CD4-positive, alpha-beta T cell treated with Interleukin-2 at 100 ng/mL for 4 hours (primary cell): ENCODE results near the gene KCNIP1.

Experiments used
- DNase-seq: peaks from one replicate; pipeline ENCODE4 v3.0.0-alpha.2; 2020; ENCODE audit warnings: low spot score

Gene KCNIP1

GRCh38 chr5:170716396-170716795 is 212.6 kb downstream of the KCNIP1 start:
- no peak for DNase-seq

DNA sequence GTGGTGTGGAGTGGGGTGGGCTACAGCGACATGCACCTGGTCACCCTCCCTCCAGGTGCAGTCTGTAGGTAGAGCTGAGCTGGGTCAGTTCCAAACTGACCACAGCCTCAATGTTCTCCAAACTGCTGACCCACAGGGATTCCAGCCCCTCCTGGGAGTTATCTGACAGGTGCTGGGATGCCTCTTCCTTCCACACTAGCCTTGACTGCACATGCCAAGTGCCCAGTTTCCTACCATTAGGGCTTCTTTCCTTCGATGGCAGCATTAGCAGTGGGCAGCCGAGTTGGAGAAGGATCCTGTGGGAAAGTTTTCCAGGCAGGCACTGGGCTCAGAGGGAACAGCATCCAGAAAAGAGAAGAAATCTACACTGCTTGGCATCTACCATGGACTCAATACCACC is 215.7 kb downstream of the KCNIP1 start:
- DNase-seq, result no peak

DNA sequence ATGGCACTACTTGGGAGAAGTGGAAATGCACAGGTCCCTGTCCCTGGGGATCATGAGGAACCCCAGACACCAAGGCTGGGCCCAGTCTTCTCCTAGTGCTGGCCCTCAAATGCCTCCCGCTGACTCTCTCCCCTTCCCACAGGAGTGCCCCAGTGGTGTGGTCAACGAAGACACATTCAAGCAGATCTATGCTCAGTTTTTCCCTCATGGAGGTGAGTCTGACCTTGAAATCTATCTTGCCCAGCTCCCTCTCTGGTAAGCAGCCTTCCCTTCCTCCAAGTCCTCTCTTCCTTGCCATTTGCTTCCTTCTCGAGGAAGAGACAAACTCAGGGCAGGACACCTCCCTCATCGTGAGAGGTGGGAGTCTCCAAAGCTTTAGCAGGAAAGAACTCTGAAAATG is 216.4 kb downstream of the KCNIP1 start:
- no peak for DNase-seq

GRCh38 chr5:170720984-170721383 is 217.2 kb downstream of the KCNIP1 start:
- no peak for DNase-seq

DNA sequence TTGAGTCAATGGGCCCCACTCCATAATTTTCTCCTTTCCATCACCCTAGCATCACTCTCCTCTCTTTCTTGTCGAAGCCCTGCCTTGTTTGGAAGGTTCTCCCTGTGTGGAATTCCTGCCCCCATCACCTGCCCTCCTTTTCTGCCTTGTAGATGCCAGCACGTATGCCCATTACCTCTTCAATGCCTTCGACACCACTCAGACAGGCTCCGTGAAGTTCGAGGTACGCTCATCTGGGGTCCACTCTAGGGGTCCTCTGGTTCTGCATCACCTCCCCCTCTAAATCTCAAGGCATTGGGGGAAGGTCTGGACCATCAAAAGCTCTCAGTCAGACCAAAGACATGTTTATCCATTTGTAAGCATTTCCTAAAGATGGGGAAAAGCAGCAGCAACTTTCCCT is 217.9 kb downstream of the KCNIP1 start:
- no peak for DNase-seq

DNA sequence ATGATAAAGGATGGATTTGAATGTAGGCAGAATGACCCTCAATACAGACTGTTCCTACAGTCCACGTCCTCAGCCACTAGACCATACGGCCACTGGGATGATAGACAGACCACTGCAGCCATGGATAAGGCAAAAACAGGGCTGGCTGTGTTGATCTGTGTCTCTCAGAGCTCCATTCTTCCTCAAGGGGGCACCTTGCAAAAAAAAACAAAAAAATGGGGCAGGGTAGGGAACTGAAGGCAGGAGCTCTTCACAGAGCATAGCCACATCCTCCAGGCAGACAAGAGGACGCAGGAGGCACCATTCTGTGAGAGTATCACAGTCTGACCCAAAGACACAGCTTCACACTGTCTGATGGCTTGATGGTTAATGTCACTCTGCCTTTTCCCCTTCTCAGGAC is 218.5 kb downstream of the KCNIP1 start:
- DNase-seq, result no peak

- no peak for DNase-seq
These were observed 227.2 kb downstream of the KCNIP1 start for GRCh38 chr5:170731052-170731451.

GRCh38 chr5:170732685-170733084 is 228.9 kb downstream of the KCNIP1 start:
- DNase-seq, result no peak

GRCh38 chr5:170736966-170737365 is 233.1 kb downstream of the KCNIP1 start:
- no peak for DNase-seq

DNA sequence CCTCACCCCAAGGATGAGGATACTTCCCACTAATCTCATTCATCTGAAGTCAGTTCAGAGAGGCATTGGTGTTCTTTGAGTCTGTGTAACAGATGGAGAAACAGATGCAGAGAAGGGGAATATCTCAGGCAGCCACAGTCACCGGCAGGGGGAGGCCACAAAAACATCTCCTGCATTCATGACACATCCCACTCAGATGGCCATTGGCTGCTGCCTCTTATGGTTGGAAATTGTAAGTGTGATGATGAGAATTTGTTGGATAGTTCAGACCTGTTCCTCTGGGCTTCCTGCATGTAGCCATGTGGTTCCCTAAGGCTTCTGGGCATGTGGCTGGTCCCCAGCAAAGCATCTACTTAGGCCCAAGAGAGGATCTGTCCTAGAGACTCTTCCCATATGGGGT is 233.8 kb downstream of the KCNIP1 start:
- DNase-seq, result no peak

- DNase-seq, result no peak
These were observed 235.0 kb downstream of the KCNIP1 start for GRCh38 chr5:170738840-170739239.

DNA sequence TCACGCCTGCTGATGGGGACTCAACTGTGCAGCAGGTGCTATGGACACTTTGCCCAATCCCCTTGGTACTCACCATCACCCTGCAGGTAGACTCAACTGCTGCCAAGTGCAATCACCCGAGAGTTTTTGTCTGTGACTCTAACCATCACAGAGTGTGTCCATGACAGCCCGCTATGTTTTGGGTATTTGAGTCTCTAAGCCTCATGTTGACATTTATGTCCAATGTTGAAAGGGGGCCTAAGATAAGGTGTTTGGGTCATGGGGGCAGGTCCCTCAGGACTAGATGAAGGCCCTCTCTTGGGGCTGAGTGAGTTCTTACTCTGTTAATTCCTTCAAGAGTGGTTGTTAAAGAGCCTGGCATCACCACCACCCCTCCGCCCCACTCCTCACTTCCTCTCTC is 235.6 kb downstream of the KCNIP1 start:
- DNase-seq, result no peak

DNA sequence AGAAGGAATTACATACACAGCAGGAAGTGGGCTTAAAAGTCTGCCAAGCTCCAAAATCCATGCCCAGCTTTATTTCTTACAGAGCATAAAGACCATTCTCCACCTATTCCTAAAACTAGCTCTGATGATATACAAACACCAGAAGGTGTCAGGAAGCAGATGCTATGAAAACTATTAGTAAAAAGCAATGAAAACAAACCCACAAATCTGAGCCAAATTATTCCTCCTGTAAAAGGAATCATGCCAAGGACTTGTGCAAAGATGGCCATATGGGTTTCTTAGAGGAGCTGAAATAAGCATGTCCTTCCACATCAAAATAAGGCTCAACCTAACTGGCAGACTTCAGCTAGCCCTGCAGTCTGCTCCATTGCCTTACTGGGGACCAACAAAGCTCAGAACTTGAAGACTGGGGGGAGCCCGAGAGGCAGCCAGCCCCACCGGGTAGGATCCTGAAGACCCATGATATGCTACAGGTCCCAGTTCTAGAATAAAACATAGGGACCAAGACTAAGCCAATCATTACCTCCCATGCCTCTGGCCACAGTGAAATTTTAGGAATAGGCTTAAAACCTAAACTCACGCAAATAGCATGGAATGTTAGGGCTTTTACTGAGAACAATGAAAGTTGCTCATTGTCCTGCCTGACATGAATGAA is 236.9 kb downstream of the KCNIP1 start:
- DNase-seq, result no peak

- no peak for DNase-seq
These were observed 238.0 kb downstream of the KCNIP1 start for GRCh38 chr5:170741801-170742200.

DNA sequence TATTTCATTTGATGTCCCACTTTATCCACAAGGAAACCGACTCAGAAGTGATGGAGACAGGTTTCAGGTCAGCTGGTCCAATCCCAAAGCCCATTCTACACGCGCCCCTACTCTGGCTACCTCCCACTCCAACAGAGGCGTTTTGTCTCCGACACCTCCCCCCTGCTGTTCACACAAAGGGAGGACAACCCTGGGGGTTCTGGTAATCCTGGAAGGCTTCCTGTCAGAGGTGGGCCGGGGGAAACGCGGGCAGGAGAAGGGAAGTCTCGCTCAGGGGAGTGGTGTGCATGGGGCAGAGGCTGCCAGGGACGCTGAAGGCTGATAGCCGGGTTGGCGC is 240.0 kb downstream of the KCNIP1 start:
- no peak for DNase-seq

DNA sequence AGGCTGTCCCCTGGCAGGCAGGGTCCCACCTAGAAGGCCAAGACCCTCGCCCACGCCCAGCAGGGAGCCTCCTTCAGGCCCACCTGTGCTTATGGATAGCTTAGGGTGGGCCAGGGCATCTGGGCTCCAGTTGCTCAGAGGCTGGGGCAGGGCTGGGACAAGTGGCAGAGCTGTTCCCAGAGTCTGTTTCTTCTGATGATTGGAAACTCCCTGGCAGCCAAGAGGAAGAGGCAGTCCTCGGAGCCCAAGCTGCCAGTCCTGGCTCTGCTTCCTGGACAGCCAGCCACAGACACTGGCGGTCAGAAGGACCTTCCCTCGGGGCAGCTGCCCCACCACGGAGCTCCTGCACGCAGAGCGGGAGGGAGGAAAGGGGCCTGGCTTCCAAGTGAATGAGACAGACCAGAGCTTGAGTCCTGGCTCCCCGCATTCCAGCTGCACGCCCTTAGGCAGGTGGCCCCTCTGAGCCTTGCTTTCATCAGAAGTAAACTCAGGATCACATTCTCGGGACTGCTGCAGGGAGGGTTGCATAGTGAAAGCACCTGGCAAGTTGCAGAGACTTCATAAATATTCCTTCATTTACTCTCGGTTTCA is 241.8 kb downstream of the KCNIP1 start:
- no peak for DNase-seq

DNA sequence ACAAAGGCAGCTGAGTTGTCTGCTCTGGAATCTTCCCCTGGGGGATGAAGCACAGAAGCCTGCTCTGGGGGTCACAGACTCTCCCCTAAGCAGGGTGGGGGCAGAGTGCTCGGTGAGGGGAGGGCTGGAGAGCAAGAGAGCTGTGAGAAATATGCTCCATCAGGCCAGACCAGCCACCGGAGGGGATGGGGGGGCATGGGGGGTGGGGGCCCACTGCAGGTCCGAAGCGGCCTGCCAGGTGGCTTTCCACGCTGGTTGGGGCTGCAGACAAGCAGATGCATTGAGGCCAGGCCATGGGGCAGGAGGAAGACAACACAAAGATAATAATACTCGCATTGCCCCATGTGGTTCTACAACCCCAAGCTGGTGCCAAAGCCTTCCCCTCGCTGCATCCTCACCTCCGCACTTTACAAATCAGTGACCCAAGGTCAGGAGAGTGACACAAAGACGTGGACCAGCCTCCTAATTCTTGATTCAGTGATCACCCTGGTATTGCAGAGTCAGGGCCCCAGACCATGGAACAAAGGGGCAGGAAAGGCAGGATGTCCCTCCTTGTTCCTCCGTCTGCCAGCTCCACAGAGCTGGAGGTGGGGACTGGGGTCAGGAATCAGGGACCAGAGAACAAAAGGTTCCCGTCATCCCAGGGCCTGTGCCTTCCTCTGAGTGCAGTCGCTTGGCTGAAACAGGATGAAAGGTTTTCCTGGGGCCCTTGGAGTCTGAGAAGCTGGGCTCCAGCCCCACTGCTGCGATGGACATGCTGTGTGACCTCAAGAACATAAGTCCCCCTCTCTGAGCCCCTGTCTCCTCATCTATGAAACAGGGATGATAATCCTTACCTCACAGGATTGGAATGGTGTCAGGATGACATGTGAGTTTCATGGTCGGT is 242.5 kb downstream of the KCNIP1 start:
- DNase-seq, result no peak

- no peak for DNase-seq
These were observed 243.1 kb downstream of the KCNIP1 start for GRCh38 chr5:170746961-170747340.

DNA sequence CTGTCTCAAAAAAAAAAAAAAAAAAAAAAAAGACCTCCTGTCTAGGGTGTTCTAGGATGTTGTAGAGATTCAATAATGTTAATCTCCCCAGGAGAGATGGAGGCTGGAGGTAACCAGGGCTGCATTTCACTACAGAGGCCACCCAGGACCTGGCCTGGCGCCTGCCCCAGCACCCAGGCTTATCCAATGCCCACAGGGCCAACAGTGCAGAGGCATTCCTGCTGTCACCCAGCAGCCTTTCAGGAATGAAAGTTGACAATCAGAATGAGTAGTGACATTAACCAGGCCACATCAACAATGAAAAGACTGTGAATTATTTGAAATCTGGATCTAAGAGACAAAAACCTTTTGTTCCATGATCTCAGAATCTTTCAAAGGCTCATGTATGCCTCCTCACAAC is 243.5 kb downstream of the KCNIP1 start:
- no peak for DNase-seq

GRCh38 chr5:170747851-170748250 is 244.0 kb downstream of the KCNIP1 start:
- DNase-seq, result no peak

GRCh38 chr5:170748951-170749471 is 245.2 kb downstream of the KCNIP1 start:
- no peak for DNase-seq

GRCh38 chr5:170749911-170750431 is 246.2 kb downstream of the KCNIP1 start:
- no peak for DNase-seq

DNA sequence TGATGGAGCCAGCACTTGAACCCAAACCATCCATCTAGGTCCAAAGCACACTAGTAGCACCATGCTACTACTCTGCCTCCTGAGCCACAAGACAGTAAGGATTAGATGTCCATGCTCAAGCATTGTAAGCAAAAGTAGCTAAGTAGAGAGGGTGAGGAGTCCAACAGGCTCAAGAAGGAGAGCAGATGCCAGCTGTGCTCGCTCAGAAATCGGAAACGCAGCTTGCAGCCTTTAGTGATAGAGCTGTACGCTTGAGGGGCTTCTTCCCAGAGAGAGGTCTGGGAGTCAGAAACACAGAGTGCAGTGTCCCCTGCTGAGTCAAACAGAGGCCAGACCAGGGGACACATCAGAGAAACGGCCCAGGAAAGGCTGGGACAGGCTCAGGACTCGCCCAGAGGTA is 247.0 kb downstream of the KCNIP1 start:
- DNase-seq, result no peak
